ENCODE results near the gene ATP8B1. TPM values are rescaled to one million over a fixed set of nuclear protein-coding genes. Genes with fewer than 3 reads are reported as not detected.

The ATP8B1 gene
- total and polyA plus RNA-seq, 2 experiments from 2014 or later = 1.7 to 3.0 TPM

DNA sequence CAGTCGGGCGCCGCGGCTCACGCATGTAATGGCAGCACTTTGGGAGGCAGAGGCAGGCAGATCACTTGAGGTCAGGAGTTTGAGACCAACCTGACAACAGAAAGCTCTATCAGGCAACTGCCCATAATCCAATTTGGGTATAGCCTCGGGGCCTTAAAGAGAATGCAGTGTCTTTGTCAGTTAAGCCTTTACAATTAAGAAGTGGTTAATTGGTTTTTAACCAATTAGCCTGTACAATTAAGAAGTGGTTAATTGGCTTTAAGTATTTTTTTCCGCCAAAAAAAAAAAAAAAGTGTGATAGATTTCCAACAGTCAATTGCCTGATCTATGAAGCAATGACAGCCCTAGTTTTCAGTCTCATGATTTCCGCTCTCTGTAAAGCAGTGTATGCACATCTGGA is 106.8 kb downstream of the ATP8B1 start (continued):
- no peak for TF ChIP-seq EZH2phosphoT487 (IDR thresholded peaks at IDR 0.05; ENCODE audit: unreplicated experiment)
- TF ChIP-seq STAT1 (IDR thresholded peaks at IDR 0.05; ENCODE audit: unreplicated experiment) = no peak
- TF ChIP-seq POLR2AphosphoS5 (IDR thresholded peaks at IDR 0.05; ENCODE audit: low read depth) = no peak
- no peak for TF ChIP-seq ZNF114 (CRISPR knock-in tag; IDR thresholded peaks at IDR 0.05)
- no peak for TF ChIP-seq EZH2 (IDR thresholded peaks at IDR 0.05; ENCODE audit: low read depth, unreplicated experiment)
- no peak for TF ChIP-seq JUNB (IDR thresholded peaks at IDR 0.05; ENCODE audit: unreplicated experiment)
- TF ChIP-seq, protein P1, sequence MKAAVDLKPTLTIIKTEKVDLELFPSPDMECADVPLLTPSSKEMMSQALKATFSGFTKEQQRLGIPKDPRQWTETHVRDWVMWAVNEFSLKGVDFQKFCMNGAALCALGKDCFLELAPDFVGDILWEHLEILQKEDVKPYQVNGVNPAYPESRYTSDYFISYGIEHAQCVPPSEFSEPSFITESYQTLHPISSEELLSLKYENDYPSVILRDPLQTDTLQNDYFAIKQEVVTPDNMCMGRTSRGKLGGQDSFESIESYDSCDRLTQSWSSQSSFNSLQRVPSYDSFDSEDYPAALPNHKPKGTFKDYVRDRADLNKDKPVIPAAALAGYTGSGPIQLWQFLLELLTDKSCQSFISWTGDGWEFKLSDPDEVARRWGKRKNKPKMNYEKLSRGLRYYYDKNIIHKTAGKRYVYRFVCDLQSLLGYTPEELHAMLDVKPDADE (IDR thresholded peaks at IDR 0.05) = no peak

GRCh38 chr18:57691363-57691762 is 111.8 kb downstream of the ATP8B1 start:
- no peak overlapping the region for H3K4me2 ChIP-seq
- H3K9me3 Mint-ChIP-seq = no peaks in the 10 kb centered on the region
- no peaks in the 10 kb centered on the region for H3K27me3 ChIP-seq (ENCODE audit: insufficient read depth)
- no peaks in the 10 kb centered on the region for H3K79me2 ChIP-seq (replicated peaks; ENCODE audit: insufficient read depth)
- ATAC-seq = no peak
- H3K4me1 Mint-ChIP-seq = no peaks in the 10 kb centered on the region; the same call in 2 of the 3 replicates
- no peak overlapping the region for H3K27ac ChIP-seq (ENCODE audit: low read depth)
- no peaks in the 10 kb centered on the region for H3F3A ChIP-seq (replicated peaks; ENCODE audit: low read depth)
- no peak overlapping the region for H3K4me3 ChIP-seq
- no peak overlapping the region for H2AFZ ChIP-seq
- no peak overlapping the region for H3K27ac Mint-ChIP-seq
- no peak for DNase-seq (ENCODE audit: low spot score)
- no peaks in the 10 kb centered on the region for H3K36me3 Mint-ChIP-seq (ENCODE audit: low read depth)
- H3K4me3 Mint-ChIP-seq = no peak overlapping the region
- H3K4me1 ChIP-seq (ENCODE audit: insufficient read depth) = no peaks in the 10 kb centered on the region
- H3K36me3 ChIP-seq (ENCODE audit: insufficient read depth) = no peaks in the 10 kb centered on the region
- no peaks in the 10 kb centered on the region for H3K9me2 ChIP-seq (ENCODE audit: insufficient read depth)
- H4K20me1 ChIP-seq (replicated peaks; ENCODE audit: insufficient read depth) = no peaks in the 10 kb centered on the region
- H3K27me3 Mint-ChIP-seq (ENCODE audit: insufficient read depth, low read depth, poor library complexity) = peaks cover 9% of the 10 kb centered on the region
- TF ChIP-seq JUNB (IDR thresholded peaks at IDR 0.05; ENCODE audit: unreplicated experiment) (no peak), CREB1 (CRISPR knock-in tag; IDR thresholded peaks at IDR 0.05; ENCODE audit: low read depth) (no peak), ZNF462 (CRISPR knock-in tag; IDR thresholded peaks at IDR 0.05) (no peak), STAT1 (IDR thresholded peaks at IDR 0.05; ENCODE audit: unreplicated experiment) (no peak), POLR2AphosphoS5 (IDR thresholded peaks at IDR 0.05; ENCODE audit: low read depth) (no peak), CTCF (conservative IDR thresholded peaks at IDR 0.05; ENCODE audit: low read depth in 2 of 2) (no peak), EZH2phosphoT487 (IDR thresholded peaks at IDR 0.05; ENCODE audit: unreplicated experiment) (no peak), ZNF331 (CRISPR knock-in tag; IDR thresholded peaks at IDR 0.05; ENCODE audit: low read depth) (no peak), NANOG (IDR thresholded peaks at IDR 0.05; ENCODE audit: borderline replicate concordance) (no peak), ZNF114 (CRISPR knock-in tag; IDR thresholded peaks at IDR 0.05) (no peak)
- TF ChIP-seq, protein P1 (IDR thresholded peaks at IDR 0.05) = no peak
